ENCODE measurements around the gene HIGD1A. TPM values are rescaled to one million over a fixed set of nuclear protein-coding genes. Genes with fewer than 3 reads are reported as not detected.

HIGD1A gene
- total RNA-seq, 1 donor from 2014 or later: 150 TPM

GRCh38 chr3:42829083-42829627 lies 24.9 kb upstream of the HIGD1A start:
- DNase-seq (ENCODE audit: low read depth) (no peak), FAIRE-seq (no peak)
- no peaks in the 10 kb centered on the region for H3K9me3 Mint-ChIP-seq (ENCODE audit: unreplicated experiment)

DNA sequence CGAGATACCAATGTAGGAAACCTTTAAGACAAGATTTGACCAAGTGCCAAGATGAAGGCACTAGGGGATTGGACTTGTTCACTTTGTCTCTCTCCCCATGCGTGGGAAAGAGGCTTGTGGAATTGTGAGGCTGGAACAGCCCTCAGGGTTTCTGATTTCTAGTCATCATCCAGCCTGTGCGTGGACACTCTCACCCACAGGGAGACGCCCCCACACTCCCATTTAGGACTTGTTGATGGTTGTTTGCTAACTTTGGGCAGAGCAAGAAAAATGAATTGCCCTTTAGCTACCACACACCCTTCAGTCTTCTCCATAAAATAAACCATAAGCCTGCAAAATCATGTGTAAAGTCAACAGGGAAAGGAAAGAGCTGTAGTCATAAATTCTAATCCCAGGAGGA lies 23.4 kb upstream of the HIGD1A start:
- Histone ChIP-seq H3K4me1 (ENCODE audit: insufficient read depth, low read length) (no peaks in the 10 kb centered on the region), H3K79me2 (ENCODE audit: insufficient read depth, low read length) (no peaks in the 10 kb centered on the region), H3K27me3 (ENCODE audit: insufficient read depth, low read length) (no peaks in the 10 kb centered on the region), H4K20me1 (ENCODE audit: insufficient read depth, low read length) (no peaks in the 10 kb centered on the region), H3K9ac (ENCODE audit: low read length) (no peak overlapping the region), H3K4me3 (ENCODE audit: insufficient read depth, low read depth, low read length) (no peak overlapping the region), H3K4me2 (ENCODE audit: low read length) (no peak overlapping the region), H3K27ac (ENCODE audit: low read depth, low read length) (no peak overlapping the region), H3K36me3 (ENCODE audit: insufficient read depth, low read length) (no peaks in the 10 kb centered on the region), H2AFZ (ENCODE audit: low read depth, low read length) (no peak overlapping the region), H3K9me3 (ENCODE audit: insufficient read depth, low read depth, low read length) (no peaks in the 10 kb centered on the region)
- TF ChIP-seq EZH2 (IDR thresholded peaks at IDR 0.05; ENCODE audit: insufficient read depth, low read length) (no peak), CTCF (IDR thresholded peaks at IDR 0.05; ENCODE audit: insufficient read depth, low read depth, low read length) (no peak)
- Mint-ChIP-seq H3K4me3 (ENCODE audit: unreplicated experiment) (no peak overlapping the region), H3K36me3 (ENCODE audit: low read depth, unreplicated experiment) (no peaks in the 10 kb centered on the region), H3K27me3 (ENCODE audit: low read depth, unreplicated experiment) (no peaks in the 10 kb centered on the region), H3K27ac (ENCODE audit: unreplicated experiment) (no peak overlapping the region), H3K9me3 (ENCODE audit: unreplicated experiment) (no peaks in the 10 kb centered on the region), H3K4me1 (ENCODE audit: low read depth, unreplicated experiment) (peaks cover 21% of the 10 kb centered on the region)
- no peak for FAIRE-seq
- no peak for DNase-seq (ENCODE audit: low read depth)

More at GRCh38 chr3:42829083-42829627, 24.9 kb upstream of the HIGD1A start:
- Mint-ChIP-seq H3K27ac (ENCODE audit: unreplicated experiment) (no peak overlapping the region), H3K27me3 (ENCODE audit: low read depth, unreplicated experiment) (no peaks in the 10 kb centered on the region), H3K4me3 (ENCODE audit: unreplicated experiment) (no peak overlapping the region), H3K4me1 (ENCODE audit: low read depth, unreplicated experiment) (peaks cover 9% of the 10 kb centered on the region), H3K36me3 (ENCODE audit: low read depth, unreplicated experiment) (no peaks in the 10 kb centered on the region)
- Histone ChIP-seq H3K4me1 (ENCODE audit: insufficient read depth, low read length) (no peaks in the 10 kb centered on the region), H3K79me2 (ENCODE audit: insufficient read depth, low read length) (no peaks in the 10 kb centered on the region), H3K27me3 (ENCODE audit: insufficient read depth, low read length) (no peaks in the 10 kb centered on the region), H3K9ac (ENCODE audit: low read length) (no peak overlapping the region), H2AFZ (ENCODE audit: low read depth, low read length) (no peak overlapping the region), H3K9me3 (ENCODE audit: insufficient read depth, low read depth, low read length) (no peaks in the 10 kb centered on the region), H3K4me3 (ENCODE audit: insufficient read depth, low read depth, low read length) (no peak overlapping the region), H4K20me1 (ENCODE audit: insufficient read depth, low read length) (no peaks in the 10 kb centered on the region), H3K27ac (ENCODE audit: low read depth, low read length) (no peak overlapping the region), H3K4me2 (ENCODE audit: low read length) (no peak overlapping the region), H3K36me3 (ENCODE audit: insufficient read depth, low read length) (no peaks in the 10 kb centered on the region)
- TF ChIP-seq CTCF (IDR thresholded peaks at IDR 0.05; ENCODE audit: insufficient read depth, low read depth, low read length) (no peak), EZH2 (IDR thresholded peaks at IDR 0.05; ENCODE audit: insufficient read depth, low read length) (no peak)

GRCh38 chr3:42827023-42827422 lies 22.7 kb upstream of the HIGD1A start:
- no peak overlapping the region for H3K27ac Mint-ChIP-seq (ENCODE audit: unreplicated experiment)
- Histone ChIP-seq H3K4me1 (ENCODE audit: insufficient read depth, low read length) (no peaks in the 10 kb centered on the region), H3K36me3 (ENCODE audit: insufficient read depth, low read length) (no peaks in the 10 kb centered on the region), H3K9me3 (ENCODE audit: insufficient read depth, low read depth, low read length) (no peaks in the 10 kb centered on the region), H4K20me1 (ENCODE audit: insufficient read depth, low read length) (no peaks in the 10 kb centered on the region), H3K4me3 (ENCODE audit: insufficient read depth, low read depth, low read length) (no peak overlapping the region), H3K4me2 (ENCODE audit: low read length) (no peak overlapping the region), H2AFZ (ENCODE audit: low read depth, low read length) (no peak overlapping the region), H3K27me3 (ENCODE audit: insufficient read depth, low read length) (no peaks in the 10 kb centered on the region), H3K9ac (ENCODE audit: low read length) (no peak overlapping the region), H3K27ac (ENCODE audit: low read depth, low read length) (no peak overlapping the region), H3K79me2 (ENCODE audit: insufficient read depth, low read length) (no peaks in the 10 kb centered on the region)
- H3K36me3 Mint-ChIP-seq (ENCODE audit: low read depth, unreplicated experiment): no peaks in the 10 kb centered on the region
- no peak overlapping the region for H3K4me3 Mint-ChIP-seq (ENCODE audit: unreplicated experiment)
- peaks cover 21% of the 10 kb centered on the region for H3K4me1 Mint-ChIP-seq (ENCODE audit: low read depth, unreplicated experiment)
- DNase-seq (ENCODE audit: low read depth): no peak
- H3K27me3 Mint-ChIP-seq (ENCODE audit: low read depth, unreplicated experiment): no peaks in the 10 kb centered on the region
- FAIRE-seq: no peak
- TF ChIP-seq CTCF (IDR thresholded peaks at IDR 0.05; ENCODE audit: insufficient read depth, low read depth, low read length): no peak
- no peak for TF ChIP-seq EZH2 (IDR thresholded peaks at IDR 0.05; ENCODE audit: insufficient read depth, low read length)
- H3K9me3 Mint-ChIP-seq (ENCODE audit: unreplicated experiment): no peaks in the 10 kb centered on the region
